Astrocyte of the spinal cord (primary cell): Measurements from ENCODE around the gene SMIM33.
"Not testable (repeated sequence)": the region's sequence is repeated elsewhere in the genome, so short reads cannot be mapped to it uniquely, and the experiment has no call there.

Experiments
- DNase-seq: peaks from one replicate; pipeline ENCODE4 v3.0.0; 2011; ENCODE audit warnings: low read depth, low spot score
- H3K4me3 ChIP-seq: 2 replicates; pipeline ENCODE4 v1.5.1; 2011; ENCODE audit warnings: low read depth, mild to moderate bottlenecking, low read length, moderate library complexity
- in situ Hi-C: cut with HindIII; loops from 2 replicates; pipeline ENCODE4 v1.10.0; 2017; ENCODE audit warnings: low sequenced_read_pairs
- TF ChIP-seq, protein P1 (sequence below): IDR thresholded peaks from 2 replicates; pipeline ENCODE4 v1.5.1; 2012; ENCODE audit warnings: low read depth, mild to moderate bottlenecking, low read length, inconsistent platforms

The SMIM33 gene

DNA sequence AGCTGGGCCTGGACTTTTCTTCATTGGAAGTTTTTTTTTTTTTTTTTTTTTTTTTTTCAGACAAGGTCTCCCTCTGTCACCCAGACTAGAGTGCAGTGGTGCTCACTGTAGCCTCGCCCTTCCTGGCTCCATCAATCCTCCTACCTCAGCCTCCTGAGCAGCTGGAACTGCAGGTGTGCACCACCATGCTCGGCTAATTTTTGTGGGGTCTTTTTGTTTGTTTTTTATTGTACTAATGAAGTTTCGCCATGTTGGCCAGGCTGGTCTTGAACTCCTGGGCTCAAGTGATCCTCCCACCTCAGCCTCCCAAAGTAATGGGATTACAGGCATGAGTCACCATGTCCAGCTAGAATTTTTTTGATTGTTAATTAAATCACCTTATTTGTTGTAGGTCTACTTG is 35.1 kb upstream of the SMIM33 start:
- in situ Hi-C loops, result no loop called here

DNA sequence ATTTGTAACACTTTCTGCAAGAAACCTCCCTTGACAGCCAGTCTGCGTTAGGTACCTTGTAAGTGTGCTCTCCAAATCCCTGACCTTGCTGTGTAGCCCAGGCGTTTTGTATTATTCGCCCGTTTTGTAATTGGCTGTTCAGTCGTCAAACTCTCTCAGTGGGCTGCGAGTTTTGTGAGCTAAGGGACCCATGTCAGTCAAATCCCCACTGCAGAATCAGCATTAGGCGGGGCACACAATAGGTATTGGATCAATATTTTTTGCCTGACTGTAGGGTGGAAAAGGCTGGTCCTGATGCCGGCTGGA is 32.1 kb upstream of the SMIM33 start:
- peak overlapping the region; percentile 65 for H3K4me3 ChIP-seq
- DNase-seq, result no peak
- in situ Hi-C loops, result no loop called here
- TF ChIP-seq, protein P1, sequence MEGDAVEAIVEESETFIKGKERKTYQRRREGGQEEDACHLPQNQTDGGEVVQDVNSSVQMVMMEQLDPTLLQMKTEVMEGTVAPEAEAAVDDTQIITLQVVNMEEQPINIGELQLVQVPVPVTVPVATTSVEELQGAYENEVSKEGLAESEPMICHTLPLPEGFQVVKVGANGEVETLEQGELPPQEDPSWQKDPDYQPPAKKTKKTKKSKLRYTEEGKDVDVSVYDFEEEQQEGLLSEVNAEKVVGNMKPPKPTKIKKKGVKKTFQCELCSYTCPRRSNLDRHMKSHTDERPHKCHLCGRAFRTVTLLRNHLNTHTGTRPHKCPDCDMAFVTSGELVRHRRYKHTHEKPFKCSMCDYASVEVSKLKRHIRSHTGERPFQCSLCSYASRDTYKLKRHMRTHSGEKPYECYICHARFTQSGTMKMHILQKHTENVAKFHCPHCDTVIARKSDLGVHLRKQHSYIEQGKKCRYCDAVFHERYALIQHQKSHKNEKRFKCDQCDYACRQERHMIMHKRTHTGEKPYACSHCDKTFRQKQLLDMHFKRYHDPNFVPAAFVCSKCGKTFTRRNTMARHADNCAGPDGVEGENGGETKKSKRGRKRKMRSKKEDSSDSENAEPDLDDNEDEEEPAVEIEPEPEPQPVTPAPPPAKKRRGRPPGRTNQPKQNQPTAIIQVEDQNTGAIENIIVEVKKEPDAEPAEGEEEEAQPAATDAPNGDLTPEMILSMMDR, result no peak

More for the DNA sequence above, 35.1 kb upstream of the SMIM33 start:
- DNase-seq, result no peak
- TF ChIP-seq, protein P1, result no peak
- no peak overlapping the region for H3K4me3 ChIP-seq

DNA sequence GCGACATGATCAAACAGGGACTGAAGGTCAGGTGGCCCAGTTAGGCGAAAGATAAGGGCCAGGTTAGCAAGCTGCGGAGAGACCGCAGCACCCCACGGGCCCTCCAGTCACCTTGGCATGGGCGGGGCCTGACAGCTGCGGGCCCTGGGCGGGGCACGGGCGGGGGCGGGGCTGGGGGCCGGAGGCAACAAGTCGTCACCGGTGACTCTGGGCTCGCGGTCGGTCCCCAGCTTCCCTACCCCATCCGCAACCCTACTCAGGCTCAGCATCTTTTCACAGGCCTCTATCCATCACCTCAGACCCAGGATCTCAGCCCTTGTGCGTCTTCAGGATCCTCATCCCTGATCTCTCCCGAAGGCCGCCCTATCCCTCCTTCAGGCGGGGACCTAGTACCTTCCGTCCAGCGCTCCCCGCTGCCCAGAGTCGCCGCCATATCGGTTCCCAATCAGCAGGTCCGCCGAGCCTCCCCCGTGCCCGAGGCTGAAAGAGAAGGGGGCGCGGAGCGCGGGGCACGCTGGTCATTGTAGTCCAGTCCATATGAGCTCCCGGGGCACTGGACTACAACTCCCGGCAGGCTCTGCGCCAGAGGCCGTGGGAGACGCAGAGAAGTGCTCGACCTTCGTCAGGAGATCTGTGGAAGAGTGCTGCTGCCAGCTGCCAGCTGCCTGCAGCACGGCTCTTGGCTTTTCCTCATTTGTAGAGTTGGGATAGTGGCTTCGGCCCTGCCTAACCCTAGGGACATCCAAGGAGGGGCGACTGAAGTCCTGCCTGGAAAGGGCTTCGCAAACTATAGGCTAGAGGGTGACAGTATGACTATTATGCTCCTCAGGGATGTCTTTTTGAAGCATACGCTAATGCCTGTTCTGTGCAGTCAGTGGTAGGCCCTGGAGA is 31.5 kb upstream of the SMIM33 start, which contains the start of gene DNAJC18:
DNAJC18 (minus strand) TSS at position 513 of the 891 bp plus-strand sequence; CDS start at position 433, 80 bp downstream.
- DNase-seq, result peak; percentile 88
- TF ChIP-seq, protein P1, result no peak
- in situ Hi-C loops, result no loop called here
- peak within 1 kb of the TSS; percentile 65 for H3K4me3 ChIP-seq

DNA sequence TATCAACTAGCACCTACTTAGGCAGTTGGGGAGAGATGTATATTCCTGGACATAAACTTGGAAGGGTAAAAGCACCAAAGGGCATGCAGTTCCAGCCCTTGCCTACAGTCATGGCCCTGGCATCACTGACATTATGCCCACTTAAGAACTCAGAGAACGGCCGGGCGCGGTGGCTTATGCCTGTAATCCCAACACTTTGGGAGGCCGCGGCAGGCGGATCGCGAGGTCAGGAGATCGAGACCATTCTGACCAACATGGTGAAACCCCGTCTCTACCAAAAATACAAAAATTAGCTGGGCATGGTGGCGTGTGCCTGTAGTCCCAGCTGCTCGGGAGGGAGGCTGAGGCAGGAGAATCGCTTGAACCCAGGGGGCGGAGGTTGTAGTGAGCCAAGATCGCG is 30.4 kb upstream of the SMIM33 start:
- not testable (repeated sequence) for DNase-seq

DNA sequence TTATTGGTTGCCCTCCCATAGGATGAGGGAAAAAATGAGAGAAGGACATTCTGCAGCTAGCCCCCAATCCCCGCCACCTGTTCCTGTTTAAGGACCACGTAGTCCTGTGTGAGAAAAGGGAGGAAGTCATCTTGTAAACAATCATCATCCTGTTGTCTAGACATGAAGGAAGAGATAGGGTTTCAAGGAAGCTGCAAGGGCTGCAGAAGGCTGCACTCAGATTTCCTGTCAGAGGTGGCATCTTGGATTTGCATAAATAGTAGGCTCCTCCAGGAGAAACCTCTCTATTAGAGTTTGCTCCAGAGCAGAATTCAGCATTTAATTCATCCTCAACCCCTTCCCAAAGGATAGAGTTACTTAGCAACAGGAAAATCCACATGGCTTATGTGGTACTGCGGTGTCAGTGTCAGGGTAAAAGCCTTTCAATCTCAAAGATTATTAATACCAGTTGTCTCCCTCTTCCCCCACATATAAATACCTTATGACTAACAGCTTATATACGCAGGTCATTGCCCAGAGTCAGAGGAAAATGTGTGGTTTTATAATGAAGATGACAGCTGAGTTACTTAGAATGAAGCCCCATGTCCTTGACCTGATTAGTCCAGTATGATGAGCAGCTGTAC is 26.9 kb upstream of the SMIM33 start:
- DNase-seq, result peak; percentile 72
- H3K4me3 ChIP-seq, result no peak overlapping the region
- TF ChIP-seq, protein P1, result no peak
- in situ Hi-C loops, result no loop called here

More for the DNA sequence above, 30.4 kb upstream of the SMIM33 start:
- in situ Hi-C loops, H3K4me3 ChIP-seq: not testable (repeated sequence)

DNA sequence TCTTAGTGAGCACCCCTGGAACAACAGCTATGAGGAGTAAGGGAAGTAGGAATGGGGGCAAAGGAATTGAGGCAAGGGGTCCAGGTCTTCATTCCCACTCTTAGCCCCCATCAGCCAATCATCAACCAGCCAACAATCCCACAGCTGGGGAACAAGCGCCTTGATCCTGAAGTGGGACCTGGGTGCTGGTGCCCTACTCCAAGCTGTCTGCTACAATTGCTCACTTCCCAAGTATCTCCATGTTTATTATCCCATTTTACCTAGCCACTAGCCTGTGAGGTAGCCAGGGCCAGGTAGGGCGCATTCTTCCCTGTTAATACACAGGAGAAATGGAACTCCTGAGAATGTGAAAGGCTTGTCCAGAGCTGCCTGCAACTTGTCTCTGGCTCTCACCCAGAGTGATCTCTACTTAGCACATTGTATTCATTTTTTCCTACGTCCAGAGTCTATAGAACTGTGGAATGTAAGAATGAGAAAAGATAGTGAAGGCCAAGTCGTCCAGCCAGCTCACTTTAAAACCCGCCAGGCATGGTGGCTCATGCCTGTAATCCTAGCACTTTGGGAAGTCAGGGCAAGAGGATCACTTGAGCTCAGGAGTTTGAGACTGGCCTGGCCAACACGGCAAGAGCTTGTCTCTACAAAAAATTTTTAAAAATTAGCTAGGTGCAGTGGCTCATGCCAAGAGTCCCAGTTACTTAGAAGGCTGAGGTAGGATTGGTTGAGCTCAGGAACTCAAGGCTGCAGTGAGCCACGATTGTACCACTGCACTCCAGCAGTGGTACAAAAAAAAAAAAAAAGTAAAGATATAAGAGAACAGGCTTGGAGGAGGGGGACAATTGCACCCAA is 25.3 kb upstream of the SMIM33 start:
- DNase-seq, result peak; percentile 74
- TF ChIP-seq, protein P1, result no peak
- in situ Hi-C loops, result no loop called here
- no peak overlapping the region for H3K4me3 ChIP-seq
